K562 (cell line): ENCODE data around the gene PGM3. TPM values are rescaled to one million over a fixed set of nuclear protein-coding genes. Genes with fewer than 3 reads are reported as not detected.

Experiments
- CCAR2 ChIP-seq: fragments of 200-400 bp; formaldehyde crosslinking; IDR thresholded peaks from 2 replicates; pipeline ENCODE4 v1.6.1; 2017; ENCODE audit warnings: mild to moderate bottlenecking, low read depth, low read length
- ERF ChIP-seq: fragments of 450-650 bp; formaldehyde crosslinking; IDR thresholded peaks from 2 replicates; pipeline ENCODE4 v1.4.0; 2020; ENCODE audit warnings: mild to moderate bottlenecking, mixed read lengths
- FOXJ2 ChIP-seq: fragments of 200-800 bp; sonication (Bioruptor generic); IDR thresholded peaks from 2 replicates; pipeline ENCODE4 v1.6.1; 2016; ENCODE audit warnings: missing genetic modification characterization, missing compliant biosample characterization
- GATAD2A ChIP-seq: fragments of 450-650 bp; IDR thresholded peaks from 2 replicates; pipeline ENCODE4 v1.6.1; 2017
- GTF2F1 ChIP-seq: IDR thresholded peaks from 2 replicates; pipeline ENCODE4 v1.6.1; 2011; ENCODE audit warnings: low read depth, low read length, improper control_type of control experiment
- JUNB ChIP-seq: fragments of 450-650 bp; formaldehyde crosslinking; conservative IDR thresholded peaks from 2 replicates; pipeline ENCODE4 v1.4.0; 2020; ENCODE audit warnings: mild to moderate bottlenecking
- NR3C1 ChIP-seq: sonication (generic); formaldehyde crosslinking; IDR thresholded peaks from 2 replicates; pipeline ENCODE4 v1.8.1; 2022; ENCODE audit warnings: missing genetic modification reagents
- SREBF2 ChIP-seq: sonication (generic); formaldehyde crosslinking; IDR thresholded peaks from 2 replicates; pipeline ENCODE4 v1.4.0; 2020; ENCODE audit warnings: mild to moderate bottlenecking, missing genetic modification reagents
- ZFP36 ChIP-seq: fragments of 150-350 bp; IDR thresholded peaks from 2 replicates; pipeline ENCODE4 v1.6.1; 2018; ENCODE audit warnings: low read length, low read depth; ENCODE audit not compliant: partially characterized antibody
- ZNF699 ChIP-seq: fragments of 250-450 bp; sonication (Bioruptor Pico); IDR thresholded peaks from 2 replicates; pipeline ENCODE4 v1.8.0; 2021; ENCODE audit warnings: mild to moderate bottlenecking, moderate library complexity; ENCODE audit not compliant: insufficient replicate concordance
- polyA plus RNA-seq, 8 experiments: library from polyadenylated mRNA; depleted of rRNA in 4 of 8; stranded (reverse) in 5 of 8; unstranded in 3 of 8; fragments of >200 nt; fragmentation: Nextera tagmentation in 2 of 8; fragmentation: Illumina TruSeq in 1 of 8; extraction: Ambion mirVana in 2 of 8; extraction: Trizol in 1 of 8; gene quantifications; 2 replicates each; pipeline versions ENCODE4 v1.2.1 to v1.2.3, GENCODE V29; 2011 to 2014; ENCODE audit warnings: inconsistent platforms in 1 of 8, missing spikeins in 1 of 8
- total RNA-seq, 7 experiments: library from RNA; depleted of rRNA in 6 of 7; stranded (reverse); fragments of >200 nt in 6 of 7; fragmentation: Illumina TruSeq in 2 of 7; extraction: Trizol in 2 of 7; gene quantifications; 2 replicates each; pipeline versions ENCODE4 v1.2.1 to v1.2.3, GENCODE V29; 2011 to 2021; ENCODE audit warnings: low replicate concordance in 1 of 7
- TF ChIP-seq, protein P1 (sequence below): IDR thresholded peaks from 3 replicates; pipeline ENCODE4 v1.6.1; 2011; ENCODE audit warnings: borderline replicate concordance, mild to moderate bottlenecking; ENCODE audit not compliant: insufficient read length, insufficient read depth
- TF ChIP-seq, protein P2 (sequence below): fragments of 250-450 bp; sonication (Bioruptor Pico); IDR thresholded peaks from 2 replicates; pipeline ENCODE4 v1.8.0; 2021; ENCODE audit warnings: mild to moderate bottlenecking, moderate library complexity
- TF ChIP-seq, protein P3 (sequence below): sonication (generic); formaldehyde crosslinking; IDR thresholded peaks from 2 replicates; pipeline ENCODE4 v1.8.0; 2022; ENCODE audit warnings: mild to moderate bottlenecking, missing genetic modification reagents, borderline replicate concordance
- TF ChIP-seq, protein P4 (sequence below), 2 experiments: IDR thresholded peaks; 2 replicates each; pipeline ENCODE4 v1.6.1; 2011; ENCODE audit warnings: borderline replicate concordance in 1 of 2, control low read depth in 1 of 2, low read depth in 1 of 2, low read length in 1 of 2, mild to moderate bottlenecking in 1 of 2, mixed read lengths in 1 of 2, moderate library complexity in 1 of 2; ENCODE audit not compliant: insufficient read depth in 1 of 2, insufficient read length in 1 of 2, poor library complexity in 1 of 2, severe bottlenecking in 1 of 2; ENCODE audit errors: extremely low read depth in 1 of 2
- TF ChIP-seq, protein P5 (sequence below), 2 experiments: fragments of 150-350 bp in 1 of 2; IDR thresholded peaks; 2 replicates each; pipeline ENCODE4 v1.6.1; 2012 to 2016; ENCODE audit warnings: low read depth in 2 of 2, low read length in 2 of 2, mild to moderate bottlenecking in 1 of 2, moderate library complexity in 1 of 2

The PGM3 gene
- total and polyA plus RNA-seq, 9 of the 15 experiments (the other 6 are each of a cell fraction or from before 2014, with no cell fraction given), result 19.1 to 107 (median 50.5) TPM

DNA sequence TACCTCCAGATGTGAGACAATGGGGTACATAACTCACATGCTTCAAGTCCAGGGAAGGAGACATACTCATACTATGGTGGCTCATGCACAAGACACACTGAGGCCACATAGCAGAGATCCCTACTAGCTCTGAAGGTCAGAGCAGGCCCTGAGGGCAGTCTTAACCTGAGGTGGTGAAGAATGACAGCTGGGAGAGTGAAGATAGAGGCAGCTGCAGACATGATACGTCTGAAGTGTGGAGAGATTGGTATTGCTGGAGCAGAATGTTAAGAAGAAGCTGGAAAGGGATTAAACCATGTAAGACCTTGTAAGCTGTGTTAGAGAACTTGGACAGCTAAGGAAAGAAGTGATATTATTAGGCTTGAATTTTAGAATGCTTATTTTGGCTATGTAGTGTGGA lies 32.9 kb downstream of the PGM3 start (continued):
- TF ChIP-seq, protein P1, sequence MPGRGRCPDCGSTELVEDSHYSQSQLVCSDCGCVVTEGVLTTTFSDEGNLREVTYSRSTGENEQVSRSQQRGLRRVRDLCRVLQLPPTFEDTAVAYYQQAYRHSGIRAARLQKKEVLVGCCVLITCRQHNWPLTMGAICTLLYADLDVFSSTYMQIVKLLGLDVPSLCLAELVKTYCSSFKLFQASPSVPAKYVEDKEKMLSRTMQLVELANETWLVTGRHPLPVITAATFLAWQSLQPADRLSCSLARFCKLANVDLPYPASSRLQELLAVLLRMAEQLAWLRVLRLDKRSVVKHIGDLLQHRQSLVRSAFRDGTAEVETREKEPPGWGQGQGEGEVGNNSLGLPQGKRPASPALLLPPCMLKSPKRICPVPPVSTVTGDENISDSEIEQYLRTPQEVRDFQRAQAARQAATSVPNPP, result no peak
- TF ChIP-seq ZFP36 (no peak), ZNF699 (CRISPR knock-in tag) (no peak), ERF (CRISPR knock-in tag) (no peak), NR3C1 (CRISPR knock-in tag) (no peak), SREBF2 (no peak), JUNB (no peak), GATAD2A (0 out of 2 replicates have a peak, but pooled peaks have one; percentile 50), CCAR2 (no peak), GTF2F1 (no peak), FOXJ2 (tag) (no peak)
- TF ChIP-seq, protein P2, sequence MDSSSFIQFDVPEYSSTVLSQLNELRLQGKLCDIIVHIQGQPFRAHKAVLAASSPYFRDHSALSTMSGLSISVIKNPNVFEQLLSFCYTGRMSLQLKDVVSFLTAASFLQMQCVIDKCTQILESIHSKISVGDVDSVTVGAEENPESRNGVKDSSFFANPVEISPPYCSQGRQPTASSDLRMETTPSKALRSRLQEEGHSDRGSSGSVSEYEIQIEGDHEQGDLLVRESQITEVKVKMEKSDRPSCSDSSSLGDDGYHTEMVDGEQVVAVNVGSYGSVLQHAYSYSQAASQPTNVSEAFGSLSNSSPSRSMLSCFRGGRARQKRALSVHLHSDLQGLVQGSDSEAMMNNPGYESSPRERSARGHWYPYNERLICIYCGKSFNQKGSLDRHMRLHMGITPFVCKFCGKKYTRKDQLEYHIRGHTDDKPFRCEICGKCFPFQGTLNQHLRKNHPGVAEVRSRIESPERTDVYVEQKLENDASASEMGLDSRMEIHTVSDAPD (CRISPR knock-in tag), result no peak
- TF ChIP-seq, protein P3, sequence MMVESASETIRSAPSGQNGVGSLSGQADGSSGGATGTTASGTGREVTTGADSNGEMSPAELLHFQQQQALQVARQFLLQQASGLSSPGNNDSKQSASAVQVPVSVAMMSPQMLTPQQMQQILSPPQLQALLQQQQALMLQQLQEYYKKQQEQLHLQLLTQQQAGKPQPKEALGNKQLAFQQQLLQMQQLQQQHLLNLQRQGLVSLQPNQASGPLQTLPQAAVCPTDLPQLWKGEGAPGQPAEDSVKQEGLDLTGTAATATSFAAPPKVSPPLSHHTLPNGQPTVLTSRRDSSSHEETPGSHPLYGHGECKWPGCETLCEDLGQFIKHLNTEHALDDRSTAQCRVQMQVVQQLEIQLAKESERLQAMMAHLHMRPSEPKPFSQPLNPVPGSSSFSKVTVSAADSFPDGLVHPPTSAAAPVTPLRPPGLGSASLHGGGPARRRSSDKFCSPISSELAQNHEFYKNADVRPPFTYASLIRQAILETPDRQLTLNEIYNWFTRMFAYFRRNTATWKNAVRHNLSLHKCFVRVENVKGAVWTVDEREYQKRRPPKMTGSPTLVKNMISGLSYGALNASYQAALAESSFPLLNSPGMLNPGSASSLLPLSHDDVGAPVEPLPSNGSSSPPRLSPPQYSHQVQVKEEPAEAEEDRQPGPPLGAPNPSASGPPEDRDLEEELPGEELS (CRISPR knock-in tag), result no peak
- TF ChIP-seq, protein P4, sequence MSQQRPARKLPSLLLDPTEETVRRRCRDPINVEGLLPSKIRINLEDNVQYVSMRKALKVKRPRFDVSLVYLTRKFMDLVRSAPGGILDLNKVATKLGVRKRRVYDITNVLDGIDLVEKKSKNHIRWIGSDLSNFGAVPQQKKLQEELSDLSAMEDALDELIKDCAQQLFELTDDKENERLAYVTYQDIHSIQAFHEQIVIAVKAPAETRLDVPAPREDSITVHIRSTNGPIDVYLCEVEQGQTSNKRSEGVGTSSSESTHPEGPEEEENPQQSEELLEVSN (IDR thresholded peaks at IDR 0.05; ENCODE audit: borderline replicate concordance in 1 of 2, extremely low read depth in 1 of 2, insufficient read depth in 1 of 2, insufficient read length in 1 of 2, low read depth in 1 of 2, low read length in 1 of 2, poor library complexity in 1 of 2, severe bottlenecking in 1 of 2), result no peak
- TF ChIP-seq, protein P5, sequence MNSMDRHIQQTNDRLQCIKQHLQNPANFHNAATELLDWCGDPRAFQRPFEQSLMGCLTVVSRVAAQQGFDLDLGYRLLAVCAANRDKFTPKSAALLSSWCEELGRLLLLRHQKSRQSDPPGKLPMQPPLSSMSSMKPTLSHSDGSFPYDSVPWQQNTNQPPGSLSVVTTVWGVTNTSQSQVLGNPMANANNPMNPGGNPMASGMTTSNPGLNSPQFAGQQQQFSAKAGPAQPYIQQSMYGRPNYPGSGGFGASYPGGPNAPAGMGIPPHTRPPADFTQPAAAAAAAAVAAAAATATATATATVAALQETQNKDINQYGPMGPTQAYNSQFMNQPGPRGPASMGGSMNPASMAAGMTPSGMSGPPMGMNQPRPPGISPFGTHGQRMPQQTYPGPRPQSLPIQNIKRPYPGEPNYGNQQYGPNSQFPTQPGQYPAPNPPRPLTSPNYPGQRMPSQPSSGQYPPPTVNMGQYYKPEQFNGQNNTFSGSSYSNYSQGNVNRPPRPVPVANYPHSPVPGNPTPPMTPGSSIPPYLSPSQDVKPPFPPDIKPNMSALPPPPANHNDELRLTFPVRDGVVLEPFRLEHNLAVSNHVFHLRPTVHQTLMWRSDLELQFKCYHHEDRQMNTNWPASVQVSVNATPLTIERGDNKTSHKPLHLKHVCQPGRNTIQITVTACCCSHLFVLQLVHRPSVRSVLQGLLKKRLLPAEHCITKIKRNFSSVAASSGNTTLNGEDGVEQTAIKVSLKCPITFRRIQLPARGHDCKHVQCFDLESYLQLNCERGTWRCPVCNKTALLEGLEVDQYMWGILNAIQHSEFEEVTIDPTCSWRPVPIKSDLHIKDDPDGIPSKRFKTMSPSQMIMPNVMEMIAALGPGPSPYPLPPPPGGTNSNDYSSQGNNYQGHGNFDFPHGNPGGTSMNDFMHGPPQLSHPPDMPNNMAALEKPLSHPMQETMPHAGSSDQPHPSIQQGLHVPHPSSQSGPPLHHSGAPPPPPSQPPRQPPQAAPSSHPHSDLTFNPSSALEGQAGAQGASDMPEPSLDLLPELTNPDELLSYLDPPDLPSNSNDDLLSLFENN (IDR thresholded peaks at IDR 0.05; ENCODE audit: low read depth in 2 of 2, low read length in 2 of 2), result peak in 1 of 2 experiments; percentile 63; a peak in 2 of 4 replicates
